AG04449 (cell line): ENCODE data around the gene ATM.

Experiments used
- CTCF ChIA-PET: fragments of 350-600 bp; formaldehyde crosslinking; extraction: SDS; loops from one replicate; lab custom pipeline; 2021; ENCODE audit warnings: antibody characterized with exemption; lab: Yijun Ruan, JAX
- POLR2A ChIA-PET: fragments of 400-600, 350-600 bp; formaldehyde crosslinking; extraction: SDS; loops from one replicate; lab custom pipeline; 2020; ENCODE audit warnings: antibody characterized with exemption, inconsistent platforms; lab: Yijun Ruan, JAX
- DNase-seq: peaks from one replicate; pipeline ENCODE4 v3.0.0-alpha.2; 2010; ENCODE audit warnings: low read depth, low spot score
- H3K4me3 ChIP-seq: 2 replicates; pipeline ENCODE4 v1.5.1; 2011; ENCODE audit warnings: low read depth, mild to moderate bottlenecking, control low read depth, low read length
- CTCF ChIP-seq: IDR thresholded peaks from one replicate; pipeline ENCODE4 v1.5.1; 2011; ENCODE audit warnings: mild to moderate bottlenecking, moderate library complexity, low read length, control low read depth, inconsistent platforms; ENCODE audit not compliant: insufficient read depth; ENCODE audit errors: missing control alignments

The ATM gene

GRCh38 chr11:108235633-108236032 lies 12.8 kb downstream of the ATM start:
- ChIA-PET POLR2A (no interaction called here), CTCF (interaction anchor here (1.8 kb wide), 1 partner anchor 12 kb away, joined by 4 read pairs; the partner anchor contains the start of gene ATM)

DNA sequence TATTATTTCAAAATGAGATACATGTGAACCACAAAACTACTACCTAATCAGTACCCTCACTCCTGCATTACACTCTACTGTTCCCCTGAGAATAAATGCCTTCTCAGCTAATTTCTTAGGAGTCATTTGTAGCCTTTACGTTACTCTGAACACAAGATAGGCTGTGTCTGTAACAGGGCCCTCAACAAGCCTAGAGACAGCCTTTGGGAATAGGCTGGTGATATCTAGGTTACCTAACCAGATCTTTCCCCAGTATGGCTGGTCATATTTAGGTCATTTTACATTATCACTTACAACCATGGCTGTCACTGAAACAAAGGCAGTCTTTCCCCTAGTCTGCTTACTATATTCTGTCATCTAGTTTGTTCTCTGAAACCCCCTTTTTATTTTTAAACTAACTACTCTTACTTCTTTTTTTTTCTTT lies 14.2 kb downstream of the ATM start:
- H3K4me3 ChIP-seq, result no peak overlapping the region
- DNase-seq, result no peak
- TF ChIP-seq CTCF, result no peak
- POLR2A ChIA-PET, result interaction anchor here (0.5 kb wide), 1 partner anchor 85 kb away, joined by 3 read pairs; no protein-coding TSS in a partner anchor
- CTCF ChIA-PET, result interaction anchor here (1.8 kb wide), 1 partner anchor 14 kb away, joined by 4 read pairs; the partner anchor contains the start of gene ATM

More at GRCh38 chr11:108235633-108236032, 12.8 kb downstream of the ATM start:
- no peak for DNase-seq
- no peak for TF ChIP-seq CTCF
- no peak overlapping the region for H3K4me3 ChIP-seq

GRCh38 chr11:108239076-108239475 lies 16.2 kb downstream of the ATM start:
- CTCF ChIA-PET, result interaction anchor here (1.1 kb wide), 1 partner anchor 13 kb away, joined by 3 read pairs; no protein-coding TSS in a partner anchor
- POLR2A ChIA-PET, result no interaction called here
- no peak for DNase-seq
- H3K4me3 ChIP-seq, result no peak overlapping the region
- no peak for TF ChIP-seq CTCF

GRCh38 chr11:108241330-108242037 lies 18.6 kb downstream of the ATM start:
- no peak overlapping the region for H3K4me3 ChIP-seq
- ChIA-PET POLR2A (no interaction called here), CTCF (interaction anchor here (1.7 kb wide), 1 partner anchor 18 kb away, joined by 4 read pairs; the partner anchor contains the start of gene ATM)
- no peak for DNase-seq
- TF ChIP-seq CTCF, result no peak

GRCh38 chr11:108242422-108242821 lies 19.6 kb downstream of the ATM start:
- DNase-seq, result no peak
- ChIA-PET CTCF (no interaction called here), POLR2A (no interaction called here)
- H3K4me3 ChIP-seq, result no peak overlapping the region
- no peak for TF ChIP-seq CTCF

- TF ChIP-seq CTCF, result no peak
- no peak for DNase-seq
- POLR2A ChIA-PET, result no interaction called here
- no peak overlapping the region for H3K4me3 ChIP-seq
- CTCF ChIA-PET, result interaction anchor here (0.6 to 1.1 kb wide), 2 partner anchors 76 to 403 kb away, joined by 3 read pairs; no protein-coding TSS in a partner anchor
Measured at GRCh38 chr11:108246308-108246707, 23.4 kb downstream of the ATM start.
